ENCODE results near the gene ZNF112.
"Not testable (repeated sequence)": the region's sequence is repeated elsewhere in the genome, so short reads cannot be mapped to it uniquely, and the experiment has no call there.

ZNF112 gene

GRCh38 chr19:44356383-44357111 is at the start of gene ZNF112:
Gene ZNF112 (minus strand): TSS chr19:44356680. CDS start chr19:44340539, 16,141 bp downstream.
- DNase-seq, result peak; percentile 95

- peak; percentile 96 for DNase-seq
Measured at GRCh38 chr19:44401139-44402115, 44.9 kb upstream of the ZNF112 start, which contains the start of gene ZNF285. Gene ZNF285 (minus strand): TSS chr19:44401608. CDS start chr19:44397213, 4,395 bp downstream.

- not testable (repeated sequence) for DNase-seq
Measured at GRCh38 chr19:44389268-44389667, 32.8 kb upstream of the ZNF112 start.

GRCh38 chr19:44374789-44375188 is 18.3 kb upstream of the ZNF112 start:
- no peak for DNase-seq

- DNase-seq, result no peak
Measured at GRCh38 chr19:44371815-44372480, 15.5 kb upstream of the ZNF112 start.

- peak; percentile 15 for DNase-seq
Measured at GRCh38 chr19:44367024-44367423, 10.5 kb upstream of the ZNF112 start.

GRCh38 chr19:44346556-44346955 is 9.9 kb downstream of the ZNF112 start:
- no peak for DNase-seq

GRCh38 chr19:44345959-44346358 is 10.5 kb downstream of the ZNF112 start:
- no peak for DNase-seq

GRCh38 chr19:44344255-44344654 is 12.2 kb downstream of the ZNF112 start:
- DNase-seq, result no peak

GRCh38 chr19:44341794-44342193 is 14.7 kb downstream of the ZNF112 start:
- no peak for DNase-seq

- not testable (repeated sequence) for DNase-seq
Measured at GRCh38 chr19:44334639-44335038, 21.8 kb downstream of the ZNF112 start.

- no peak for DNase-seq
Measured at GRCh38 chr19:44332145-44332544, 24.3 kb downstream of the ZNF112 start.

- no peak for DNase-seq
Measured at GRCh38 chr19:44315883-44316282, 40.6 kb downstream of the ZNF112 start.

- DNase-seq, result no peak
Measured at GRCh38 chr19:44313231-44313630, 43.2 kb downstream of the ZNF112 start.

- DNase-seq, result no peak
Measured at GRCh38 chr19:44308011-44308410, 48.5 kb downstream of the ZNF112 start.

- DNase-seq, result no peak
Measured at GRCh38 chr19:44306283-44306682, 50.2 kb downstream of the ZNF112 start.

- DNase-seq, result no peak
Measured at GRCh38 chr19:44305457-44305856, 51.0 kb downstream of the ZNF112 start.

GRCh38 chr19:44304659-44305193 is 51.8 kb downstream of the ZNF112 start, which contains the start of gene ZNF235:
Gene ZNF235 (minus strand): TSS chr19:44305025. CDS start chr19:44303404, 1,621 bp downstream.
- peak; percentile 98 for DNase-seq

- DNase-seq, result peak; percentile 37
Measured at GRCh38 chr19:44303976-44304568, 52.4 kb downstream of the ZNF112 start.

GRCh38 chr19:44303320-44303719 is 53.2 kb downstream of the ZNF112 start:
- no peak for DNase-seq

- no peak for DNase-seq
Measured at GRCh38 chr19:44284968-44285367, 71.5 kb downstream of the ZNF112 start.

- DNase-seq, result no peak
Measured at GRCh38 chr19:44282846-44283245, 73.6 kb downstream of the ZNF112 start.

All from fibroblast of skin of right biceps (primary cell).